ENCODE data around the gene KPNA3. TPM values are rescaled to one million over a fixed set of nuclear protein-coding genes. Genes with fewer than 3 reads are reported as not detected.
"Not testable (repeated sequence)": the region's sequence is repeated elsewhere in the genome, so short reads cannot be mapped to it uniquely, and the experiment has no call there.

KPNA3 gene
- total RNA-seq, 6 experiments from 2014 or later, result 57.2 to 74.4 (median 65.6) TPM

GRCh38 chr13:49828453-49828852 is 36.0 kb upstream of the KPNA3 start:
- H3K9me3 Mint-ChIP-seq, result peaks cover 5% of the 10 kb centered on the region; the same call in 1 of the 2 replicates
- H3K4me3 Mint-ChIP-seq, result no peak overlapping the region
- peaks cover 7% of the 10 kb centered on the region; the same call in 1 of the 2 replicates for H3K36me3 Mint-ChIP-seq (ENCODE audit: low read depth)
- TF ChIP-seq CTCF (IDR thresholded peaks at IDR 0.05), result no peak
- H3K27me3 Mint-ChIP-seq (ENCODE audit: insufficient read depth), result peaks cover 14% of the 10 kb centered on the region
- no peaks in the 10 kb centered on the region for H3K4me1 Mint-ChIP-seq (ENCODE audit: low read depth)
- DNase-seq, result no peak
- H3K27ac Mint-ChIP-seq, result no peak overlapping the region

GRCh38 chr13:49827891-49828290 is 35.4 kb upstream of the KPNA3 start:
- TF ChIP-seq CTCF (IDR thresholded peaks at IDR 0.05), result no peak
- Mint-ChIP-seq H3K27me3 (ENCODE audit: insufficient read depth) (peaks cover 15% of the 10 kb centered on the region), H3K27ac (no peak overlapping the region)

GRCh38 chr13:49827336-49827735 is 34.9 kb upstream of the KPNA3 start:
- no peak for DNase-seq
- no peak overlapping the region for H3K27ac Mint-ChIP-seq
- H3K36me3 Mint-ChIP-seq (ENCODE audit: low read depth), result no peaks in the 10 kb centered on the region; the same call in 1 of the 2 replicates
- H3K9me3 Mint-ChIP-seq, result peaks cover 5% of the 10 kb centered on the region; the same call in 1 of the 2 replicates
- H3K27me3 Mint-ChIP-seq (ENCODE audit: insufficient read depth), result peaks cover 15% of the 10 kb centered on the region
- no peak for TF ChIP-seq CTCF (IDR thresholded peaks at IDR 0.05)
- H3K4me1 Mint-ChIP-seq (ENCODE audit: low read depth), result no peaks in the 10 kb centered on the region
- H3K4me3 Mint-ChIP-seq, result no peak overlapping the region

More at GRCh38 chr13:49827891-49828290, 35.4 kb upstream of the KPNA3 start:
- DNase-seq, result no peak
- Mint-ChIP-seq H3K4me1 (ENCODE audit: low read depth) (no peaks in the 10 kb centered on the region), H3K9me3 (peaks cover 5% of the 10 kb centered on the region; the same call in 1 of the 2 replicates), H3K4me3 (no peak overlapping the region), H3K36me3 (ENCODE audit: low read depth) (peaks cover 5% of the 10 kb centered on the region; the same call in 1 of the 2 replicates)

- no peak for TF ChIP-seq CTCF (IDR thresholded peaks at IDR 0.05)
- peak overlapping the region; percentile 42; the same call in 1 of the 2 replicates for H3K4me3 Mint-ChIP-seq
- no peaks in the 10 kb centered on the region for H3K4me1 Mint-ChIP-seq (ENCODE audit: low read depth)
- no peaks in the 10 kb centered on the region for H3K9me3 Mint-ChIP-seq
- no peak for DNase-seq
- peaks cover 16% of the 10 kb centered on the region for H3K27me3 Mint-ChIP-seq (ENCODE audit: insufficient read depth)
- no peak overlapping the region for H3K27ac Mint-ChIP-seq
- H3K36me3 Mint-ChIP-seq (ENCODE audit: low read depth), result no peaks in the 10 kb centered on the region
These were observed 28.9 kb upstream of the KPNA3 start for GRCh38 chr13:49821216-49822009.

- H3K27ac Mint-ChIP-seq, result no peak overlapping the region
- no peak for TF ChIP-seq CTCF (IDR thresholded peaks at IDR 0.05)
- no peak overlapping the region for H3K4me3 Mint-ChIP-seq
- no peaks in the 10 kb centered on the region for H3K9me3 Mint-ChIP-seq
- no peaks in the 10 kb centered on the region for H3K36me3 Mint-ChIP-seq (ENCODE audit: low read depth)
- no peak for DNase-seq
- H3K27me3 Mint-ChIP-seq (ENCODE audit: insufficient read depth), result peaks cover 16% of the 10 kb centered on the region
- no peaks in the 10 kb centered on the region for H3K4me1 Mint-ChIP-seq (ENCODE audit: low read depth)
These were observed 28.2 kb upstream of the KPNA3 start for GRCh38 chr13:49820591-49821215.

- H3K27ac Mint-ChIP-seq; H3K27me3 Mint-ChIP-seq (ENCODE audit: insufficient read depth); DNase-seq; H3K9me3 Mint-ChIP-seq; H3K36me3 Mint-ChIP-seq (ENCODE audit: low read depth); H3K4me3 Mint-ChIP-seq: not testable (repeated sequence)
- H3K4me1 Mint-ChIP-seq (ENCODE audit: low read depth), result peaks cover 17% of the 10 kb centered on the region
These were observed 23.6 kb upstream of the KPNA3 start for GRCh38 chr13:49816047-49816446.
